Measurements from ENCODE around the gene DCAF12L2.
"Not testable (repeated sequence)": the region's sequence is repeated elsewhere in the genome, so short reads cannot be mapped to it uniquely, and the experiment has no call there.

The DCAF12L2 gene

GRCh38 chrX:126165721-126166461 is at the start of gene DCAF12L2:
TSS of gene DCAF12L2 (minus strand) at chrX:126166289. CDS start at chrX:126165924, 365 bp downstream.
- no peak for DNase-seq

GRCh38 chrX:126190888-126191287 is 24.8 kb upstream of the DCAF12L2 start:
- not testable (repeated sequence) for DNase-seq

- peak; percentile 35 for DNase-seq
Observed at GRCh38 chrX:126177133-126177840, 11.2 kb upstream of the DCAF12L2 start.

- DNase-seq = peak; percentile 92
Observed at GRCh38 chrX:126170720-126171119, 4.6 kb upstream of the DCAF12L2 start.

- no peak for DNase-seq
Observed at GRCh38 chrX:126167560-126167959, 1.5 kb upstream of the DCAF12L2 start.

GRCh38 chrX:126165401-126165720 is 728 bp downstream of the DCAF12L2 start:
- DNase-seq = no peak

- no peak for DNase-seq
Observed at GRCh38 chrX:126164689-126165400, 1.2 kb downstream of the DCAF12L2 start.

GRCh38 chrX:126164226-126164625 is 1.9 kb downstream of the DCAF12L2 start:
- DNase-seq = no peak

- DNase-seq = peak; percentile 1
Observed at GRCh38 chrX:126141014-126141413, 25.1 kb downstream of the DCAF12L2 start.

- peak; percentile 36 for DNase-seq
Observed at GRCh38 chrX:126137899-126138298, 28.2 kb downstream of the DCAF12L2 start.

- DNase-seq = no peak
Observed at GRCh38 chrX:126124721-126125120, 41.4 kb downstream of the DCAF12L2 start.
